CD1c-positive myeloid dendritic cell (primary cell): Measurements from ENCODE around the gene ZNF740.
"Not testable (repeated sequence)": the region's sequence is repeated elsewhere in the genome, so short reads cannot be mapped to it uniquely, and the experiment has no call there.

Source experiments
- DNase-seq: peaks from one replicate; pipeline ENCODE4 v3.0.0-alpha.2; 2016; ENCODE audit errors: extremely low spot score

The ZNF740 gene

GRCh38 chr12:53173085-53173715 lies 7.3 kb upstream of the ZNF740 start:
- DNase-seq: no peak

DNA sequence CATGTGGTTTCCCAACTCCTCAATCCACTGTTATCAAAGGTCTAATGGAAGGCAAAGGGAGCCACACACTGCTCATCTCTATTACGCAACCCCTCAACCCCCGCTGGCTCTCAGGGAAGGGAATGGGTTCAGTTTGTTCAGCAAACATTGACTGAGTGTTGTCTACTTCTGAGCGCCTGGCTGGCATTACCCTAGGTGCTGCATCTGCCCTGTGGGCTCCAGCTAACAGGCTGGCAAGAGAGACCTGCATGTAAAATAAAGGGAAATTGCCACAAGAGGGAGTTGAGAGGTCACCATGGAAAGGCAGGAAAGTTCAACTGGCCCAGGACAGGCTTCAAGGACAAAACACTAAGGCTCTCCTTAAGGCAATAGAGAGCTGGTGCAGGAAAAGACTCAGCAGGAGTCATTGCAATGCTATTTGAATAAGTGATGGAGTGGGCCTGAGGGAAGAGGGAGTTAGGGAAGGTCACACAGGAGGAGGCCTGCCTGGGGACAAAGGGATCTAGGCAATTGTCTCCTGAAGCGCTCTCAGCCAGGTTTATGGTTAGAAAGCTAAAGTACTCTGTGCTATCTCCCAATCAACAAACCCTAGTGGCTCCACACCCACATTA lies 5.5 kb upstream of the ZNF740 start:
- DNase-seq: peak; percentile 34

GRCh38 chr12:53176750-53177149 lies 3.8 kb upstream of the ZNF740 start:
- no peak for DNase-seq

DNA sequence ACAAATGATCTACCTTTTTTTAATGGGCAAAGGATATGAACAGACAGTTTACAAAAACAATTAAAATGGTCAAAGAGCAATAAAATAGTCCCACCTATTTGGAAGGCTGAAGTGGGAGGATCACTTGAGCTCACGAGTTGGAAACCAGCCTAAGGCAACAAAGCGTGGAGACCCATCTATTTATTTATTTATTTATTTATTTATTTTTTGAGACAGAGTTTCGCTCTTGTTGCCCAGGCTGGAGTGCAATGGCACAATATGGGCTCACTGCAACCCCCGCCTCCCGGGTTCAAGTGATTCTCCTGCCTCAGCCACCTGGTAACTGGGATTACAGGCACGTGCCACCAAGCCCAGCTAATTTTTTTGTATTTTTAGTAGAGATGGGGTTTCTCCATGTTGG lies 3.1 kb upstream of the ZNF740 start:
- DNase-seq: not testable (repeated sequence)

GRCh38 chr12:53178803-53179202 lies 1.7 kb upstream of the ZNF740 start:
- DNase-seq: not testable (repeated sequence)

GRCh38 chr12:53179687-53180219 lies 769 bp upstream of the ZNF740 start:
- no peak for DNase-seq

- DNase-seq: peak; percentile 65
Measured at GRCh38 chr12:53180931-53181645, 566 bp downstream of the ZNF740 start.

- no peak for DNase-seq
Measured at GRCh38 chr12:53181935-53182334, 1.4 kb downstream of the ZNF740 start.

GRCh38 chr12:53182903-53183302 lies 2.4 kb downstream of the ZNF740 start:
- peak; percentile 85 for DNase-seq

- DNase-seq: no peak
Measured at GRCh38 chr12:53184828-53185227, 4.3 kb downstream of the ZNF740 start.

DNA sequence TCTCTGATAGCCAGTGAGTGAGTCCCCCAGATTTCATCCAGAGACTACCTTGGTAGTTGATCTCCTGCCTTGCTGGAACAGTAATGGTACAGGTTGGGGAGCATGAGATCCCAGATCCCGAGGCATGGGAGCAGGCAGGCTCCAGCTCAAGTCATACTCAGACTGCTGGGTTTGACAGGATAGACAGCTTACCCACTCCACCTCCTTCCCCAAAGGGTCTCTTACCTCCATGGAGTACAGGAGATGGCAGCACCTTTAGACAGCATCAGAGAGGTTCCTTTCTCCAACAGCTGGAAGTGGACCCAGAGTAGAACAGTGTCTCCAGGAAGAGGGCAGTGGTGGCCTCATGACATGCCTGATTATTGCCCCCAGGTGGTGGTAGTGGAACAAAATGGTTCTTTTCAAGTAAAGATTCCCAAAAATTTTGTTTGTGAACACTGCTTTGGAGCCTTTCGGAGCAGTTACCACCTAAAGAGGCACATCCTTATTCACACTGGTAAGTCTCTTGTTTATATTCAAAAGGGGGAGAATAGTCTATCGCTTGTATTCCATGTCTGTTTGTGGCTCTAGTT lies 5.1 kb downstream of the ZNF740 start:
- no peak for DNase-seq

GRCh38 chr12:53186745-53187144 lies 6.2 kb downstream of the ZNF740 start:
- no peak for DNase-seq

DNA sequence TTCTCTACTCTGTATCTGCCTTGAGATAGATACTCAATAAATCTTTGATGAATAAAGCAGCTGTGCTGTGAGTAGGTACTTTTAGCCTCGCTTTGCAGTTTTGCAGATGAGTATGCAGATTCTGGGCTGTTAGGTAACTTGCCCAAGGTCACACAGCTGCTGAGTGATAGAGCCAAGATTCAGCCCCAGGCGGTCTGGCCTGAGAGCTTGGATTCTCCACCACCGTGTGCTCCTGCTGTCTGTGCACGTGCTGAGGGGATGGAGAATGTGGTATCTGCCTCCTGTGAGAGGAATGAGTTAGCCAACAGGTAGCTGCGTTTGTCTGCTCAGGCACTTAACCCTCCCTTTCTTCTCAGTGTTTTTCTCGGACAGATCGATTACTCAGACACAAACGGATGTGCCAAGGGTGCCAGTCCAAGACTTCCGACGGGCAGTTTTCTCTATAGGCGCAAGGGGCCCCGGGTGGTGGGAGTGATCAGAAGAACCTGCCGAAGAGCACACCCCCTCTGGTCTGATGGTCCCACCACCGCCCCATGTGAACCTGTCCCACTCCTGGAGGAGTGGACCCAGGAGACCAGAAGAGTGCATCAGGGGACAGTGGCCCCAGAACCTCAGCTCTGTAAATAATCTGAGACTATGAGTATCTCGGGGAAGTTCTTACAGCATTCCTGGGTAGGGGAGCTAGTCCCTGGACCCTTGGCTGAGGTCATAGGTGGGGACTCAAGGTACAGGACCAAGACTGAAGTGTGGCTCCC lies 6.8 kb downstream of the ZNF740 start:
- no peak for DNase-seq

DNA sequence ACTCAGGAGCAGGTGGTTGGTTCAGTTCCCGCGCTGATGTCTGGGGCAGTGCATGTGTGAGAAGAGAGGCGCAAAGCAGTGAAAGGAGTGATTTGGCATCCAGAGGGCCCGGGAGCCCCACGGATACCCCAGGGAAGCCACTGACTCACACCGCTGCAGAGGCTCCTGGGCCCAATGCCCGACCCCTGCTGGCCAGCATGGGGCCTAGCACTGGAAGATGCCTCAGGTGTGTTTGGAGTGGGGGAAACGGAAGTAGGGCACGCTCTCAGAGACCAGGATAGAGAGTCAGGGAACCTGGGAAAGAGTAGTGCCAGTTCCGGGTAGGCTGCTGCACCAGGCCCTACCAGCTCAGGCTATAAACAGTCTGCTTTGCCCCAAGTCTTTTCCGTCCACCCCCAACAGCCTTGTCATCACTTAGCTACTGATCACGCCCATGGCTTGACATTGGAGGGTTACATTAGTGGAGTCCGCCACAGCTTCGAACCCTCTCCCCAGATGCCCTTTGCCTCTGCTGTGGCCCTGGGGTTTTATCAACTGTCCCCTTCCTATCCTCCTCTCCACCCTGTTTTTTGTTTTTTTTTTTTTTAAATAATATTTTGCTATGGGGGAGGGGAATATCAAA lies 9.7 kb downstream of the ZNF740 start:
- DNase-seq: no peak

GRCh38 chr12:53191096-53191884 lies 10.8 kb downstream of the ZNF740 start:
- DNase-seq: no peak

DNA sequence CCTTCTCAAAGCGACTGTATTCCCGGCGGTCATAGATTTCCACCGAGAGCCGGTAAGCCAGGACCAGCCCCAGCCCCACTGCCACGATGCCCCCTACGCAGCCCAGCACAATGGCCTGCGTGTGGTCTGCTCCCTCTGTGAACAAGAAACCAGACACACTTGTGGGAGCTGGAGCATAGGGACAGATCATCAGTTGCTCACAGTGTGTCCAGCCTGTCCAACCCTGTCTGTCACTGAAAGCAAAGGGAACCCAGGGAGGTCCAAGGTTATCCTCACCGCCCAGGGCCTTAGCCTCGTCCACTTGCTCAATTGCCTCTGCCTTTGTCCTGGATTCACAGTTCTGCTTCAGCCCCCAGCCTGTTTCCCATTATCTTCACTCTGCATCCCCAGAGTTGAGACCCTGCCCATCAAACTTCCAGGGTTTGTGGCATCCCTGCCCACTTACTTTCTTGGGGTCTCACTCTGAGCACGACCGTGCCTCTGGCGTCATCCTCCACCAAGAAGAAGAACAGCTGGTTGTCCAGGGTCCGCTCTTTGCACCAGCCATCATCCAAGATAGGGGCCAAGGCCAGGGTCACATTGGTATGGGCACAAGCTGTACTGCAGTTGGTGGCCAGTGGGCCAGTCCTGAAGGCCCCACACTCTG lies 11.5 kb downstream of the ZNF740 start:
- no peak for DNase-seq

GRCh38 chr12:53192531-53193021 lies 12.1 kb downstream of the ZNF740 start:
- no peak for DNase-seq

- DNase-seq: no peak
Measured at GRCh38 chr12:53193040-53193439, 12.5 kb downstream of the ZNF740 start.

DNA sequence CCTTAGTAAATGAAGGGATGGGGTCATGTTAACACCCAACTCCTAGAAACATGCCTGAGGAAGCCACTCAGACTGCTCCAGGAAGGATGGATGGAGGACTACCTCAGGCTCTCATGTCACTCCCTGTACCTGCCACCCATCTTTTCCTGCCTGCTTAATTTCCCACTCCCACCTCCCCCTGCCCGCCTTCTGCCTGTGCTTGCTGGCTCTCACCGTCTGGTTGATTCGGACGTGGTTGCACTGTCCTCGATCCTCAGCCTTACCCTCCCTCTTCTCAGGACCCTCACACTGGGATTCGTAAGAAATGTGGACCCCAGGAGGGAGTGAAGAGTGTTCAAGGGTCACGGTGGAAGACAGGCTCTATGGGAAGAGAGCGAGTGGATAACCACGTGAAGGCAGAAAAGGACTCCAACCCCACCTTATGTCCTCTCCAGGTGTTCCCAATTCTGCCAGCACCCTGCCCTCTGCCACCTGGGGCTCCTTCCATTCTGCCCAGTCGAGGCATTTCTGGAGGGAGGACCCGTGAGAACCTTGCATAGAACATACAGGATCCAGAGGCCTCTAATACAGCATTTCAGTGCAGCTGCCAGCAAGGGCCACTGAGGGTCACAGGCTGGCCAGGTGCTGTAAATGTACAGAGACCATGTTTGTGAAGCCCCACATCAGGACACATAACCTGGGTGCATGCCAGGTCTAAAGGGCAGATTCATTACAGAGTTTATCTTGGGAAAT lies 13.6 kb downstream of the ZNF740 start:
- no peak for DNase-seq
